B cell (primary cell): ENCODE results near the gene PSTPIP1. TPM values are rescaled to one million over a fixed set of nuclear protein-coding genes. Genes with fewer than 3 reads are reported as not detected.

Experiments
- ATAC-seq: fragments of 200-7000 bp; cut with Tn5 transposase; one replicate; pipeline ENCODE4 v1.10.0; 2021; ENCODE audit warnings: low read depth, mild to moderate bottlenecking, moderate number of reproducible peaks, moderate library complexity
- CTCF ChIA-PET: fragments of 350-600 bp; sonication (Branson Sonifier 250); formaldehyde crosslinking; loops from one replicate; lab custom pipeline; 2021; ENCODE audit warnings: antibody characterized with exemption, inconsistent platforms; lab: Charles Lee
- POLR2A ChIA-PET: fragments of 350-600 bp; sonication (Branson Sonifier 250); formaldehyde crosslinking; loops from one replicate; lab custom pipeline; 2021; ENCODE audit warnings: antibody characterized with exemption; lab: Charles Lee
- DNase-seq: peaks from one replicate; pipeline ENCODE4 v3.0.0; 2013
- H2AFZ ChIP-seq: 2 replicates; pipeline ENCODE4 v1.6.1; 2012; ENCODE audit warnings: mild to moderate bottlenecking, low read depth, low read length; ENCODE audit not compliant: insufficient read depth, poor library complexity, severe bottlenecking
- H3K27ac ChIP-seq, 2 donors: 1 replicate in 1 of 2; 2 replicates in 1 of 2; pipeline ENCODE4 v1.5.1; 2012 to 2013; ENCODE audit warnings: low read length in 2 of 2, mild to moderate bottlenecking in 2 of 2, moderate library complexity in 1 of 2
- H3K27me3 ChIP-seq, 4 experiments: fragments of 200-600 bp in 1 of 4; sonication (generic) in 1 of 4; replicated peaks in 1 of 4; 1 replicate in 2 of 4; 2 replicates in 2 of 4; pipeline versions ENCODE4 v1.6.1 to v1.7.0; 2013 to 2016; ENCODE audit warnings: low read length in 3 of 4, mild to moderate bottlenecking in 2 of 4, mixed read lengths in 1 of 4, moderate library complexity in 1 of 4; ENCODE audit not compliant: insufficient read depth in 4 of 4, control insufficient read depth in 3 of 4; ENCODE audit errors: control extremely low read depth in 1 of 4
- H3K36me3 ChIP-seq, 2 experiments: replicated peaks in 1 of 2; 1 replicate in 1 of 2; 2 replicates in 1 of 2; pipeline versions ENCODE4 v1.6.1 to v1.7.1; 2013; ENCODE audit warnings: low read length in 1 of 2; ENCODE audit not compliant: insufficient read depth in 2 of 2, control insufficient read depth in 1 of 2; ENCODE audit errors: control extremely low read depth in 1 of 2, extremely low read depth in 1 of 2
- H3K4me1 ChIP-seq, 2 donors: fragments of 200-600 bp in 1 of 2; sonication (generic) in 1 of 2; 1 replicate in 1 of 2; 2 replicates in 1 of 2; pipeline versions ENCODE4 v1.5.1 to v1.6.1; 2013 to 2017; ENCODE audit warnings: low read length in 2 of 2; ENCODE audit not compliant: control insufficient read depth in 2 of 2, insufficient read depth in 2 of 2
- H3K4me2 ChIP-seq: replicated peaks from 2 replicates; pipeline ENCODE3; 2012; ENCODE audit warnings: mild to moderate bottlenecking, low read depth, low read length; ENCODE audit not compliant: poor library complexity, severe bottlenecking
- H3K4me3 ChIP-seq, 5 experiments: fragments of 200-600 bp in 1 of 5; sonication (generic) in 1 of 5; 1 replicate in 3 of 5; 2 replicates in 2 of 5; pipeline versions ENCODE4 v1.5.1 to v1.7.0; 2011 to 2016; ENCODE audit warnings: low read length in 4 of 5, mild to moderate bottlenecking in 4 of 5, low read depth in 2 of 5, control low read depth in 1 of 5, moderate library complexity in 1 of 5; ENCODE audit not compliant: insufficient read depth in 1 of 5; ENCODE audit errors: control extremely low read depth in 1 of 5, extremely low read depth in 1 of 5
- H3K79me2 ChIP-seq: fragments of 200-600 bp; sonication (generic); one replicate; pipeline ENCODE4 v1.6.0; 2016; ENCODE audit warnings: low read length; ENCODE audit not compliant: control insufficient read depth, insufficient read depth
- H3K9ac ChIP-seq: fragments of 200-600 bp; sonication (generic); 2 replicates; pipeline ENCODE4 v1.6.1; 2017; ENCODE audit warnings: mild to moderate bottlenecking, low read length, moderate library complexity
- H3K9me3 ChIP-seq, 3 donors: one replicate each; pipeline versions ENCODE4 v1.6.1 to v1.7.1; 2013; ENCODE audit warnings: low read length in 2 of 3; ENCODE audit not compliant: control insufficient read depth in 2 of 3, insufficient read depth in 1 of 3; ENCODE audit errors: control extremely low read depth in 1 of 3
- H4K20me1 ChIP-seq: 2 replicates; pipeline ENCODE4 v1.6.0; 2012; ENCODE audit warnings: mild to moderate bottlenecking, low read length; ENCODE audit not compliant: insufficient read depth, control insufficient read depth, poor library complexity, severe bottlenecking
- H3K27ac Mint-ChIP-seq: one replicate; pipeline ENCODE4 v1.8.0; 2021; ENCODE audit warnings: mixed read lengths
- H3K27me3 Mint-ChIP-seq: one replicate; pipeline ENCODE4 v1.8.0; 2021; ENCODE audit warnings: mixed read lengths
- H3K4me1 Mint-ChIP-seq: one replicate; pipeline ENCODE4 v1.8.0; 2021; ENCODE audit warnings: mixed read lengths
- H3K4me3 Mint-ChIP-seq: one replicate; pipeline ENCODE4 v1.8.0; 2021; ENCODE audit warnings: mixed read lengths
- H3K9me3 Mint-ChIP-seq: one replicate; pipeline ENCODE4 v1.8.0; 2022; ENCODE audit warnings: mixed read lengths; ENCODE audit not compliant: insufficient read depth
- CTCF ChIP-seq: fragments of 200-600 bp; IDR thresholded peaks from one replicate; pipeline ENCODE4 v1.8.0; 2022; ENCODE audit warnings: antibody characterized with exemption, mild to moderate bottlenecking
- EZH2 ChIP-seq: IDR thresholded peaks from 2 replicates; pipeline ENCODE4 v1.6.1; 2012; ENCODE audit warnings: borderline replicate concordance, low read depth, mild to moderate bottlenecking, moderate library complexity, low read length; ENCODE audit not compliant: insufficient read depth, poor library complexity, severe bottlenecking
- WGBS: methylation state at CpG from one replicate; pipeline ENCODE4 v1.1.5; 2013; ENCODE audit warnings: missing lambda C conversion rate; ENCODE audit not compliant: insufficient coverage; 5-methylcytosine and 5-hydroxymethylcytosine counted together
- intact Hi-C: fragments of 100-400 bp; cut with micrococcal nuclease; formaldehyde crosslinking; loops from one replicate; pipeline ENCODE4 v1.10.0; 2022
- polyA plus RNA-seq: library from polyadenylated mRNA; depleted of rRNA; stranded (reverse); fragments of >200 nt; gene quantifications from 2 replicates; pipeline ENCODE4 v1.2.3, GENCODE V29; 2012
- total RNA-seq, 2 donors: library from RNA; stranded (reverse); fragments of 120-200 nt in 1 of 2; gene quantifications; 1 replicate in 1 of 2; 2 replicates in 1 of 2; pipeline versions ENCODE4 v1.2.3 to v1.2.4, GENCODE V29; 2013 to 2022

PSTPIP1 gene
- total and polyA plus RNA-seq, 2 donors (not counting 1 experiment from before 2014, with no cell fraction given), result 69.0 to 79.3 TPM

GRCh38 chr15:77081971-77082370 is 87.0 kb downstream of the PSTPIP1 start:
- Histone ChIP-seq H3K27me3 (no peaks in the 10 kb centered on the region), H3K9me3 (peaks cover 0 to 10% (median 0%) of the 10 kb centered on the region in 3 donors), H3K36me3 (no peaks in the 10 kb centered on the region), H3K9ac (no peak overlapping the region), H3K27ac (peak overlapping the region; percentile 80 to 92), H3K4me1 (peaks cover 48 to 52% of the 10 kb centered on the region in 2 donors), H2AFZ (peak overlapping the region; percentile 57), H3K79me2 (no peaks in the 10 kb centered on the region), H3K4me2 (peak overlapping the region; percentile 68), H4K20me1 (no peaks in the 10 kb centered on the region), H3K4me3 (peak overlapping the region in 1 of 5 experiments; percentile 12)
- DNase-seq (peak; percentile 28), ATAC-seq (no peak)
- 80% methylated on average over 5 of the region's 5 CpGs for whole genome bisulfite sequencing
- intact Hi-C loops, result loop anchor here (5.0 kb wide), 1 partner anchor 105 kb away; no protein-coding TSS in a partner anchor
- ChIA-PET POLR2A (no interaction called here), CTCF (interaction anchor here (1.3 to 1.6 kb wide), 3 partner anchors 36 to 461 kb away, joined by 4 to 7 read pairs (median 4); no protein-coding TSS in a partner anchor)
- Mint-ChIP-seq H3K27ac (peak overlapping the region; percentile 63), H3K9me3 (no peaks in the 10 kb centered on the region), H3K4me1 (peaks cover 55% of the 10 kb centered on the region), H3K4me3 (no peak overlapping the region), H3K27me3 (no peaks in the 10 kb centered on the region)
- TF ChIP-seq EZH2 (no peak), CTCF (no peak)
